ENCODE measurements around the gene ASIC2.

Gene ASIC2

DNA sequence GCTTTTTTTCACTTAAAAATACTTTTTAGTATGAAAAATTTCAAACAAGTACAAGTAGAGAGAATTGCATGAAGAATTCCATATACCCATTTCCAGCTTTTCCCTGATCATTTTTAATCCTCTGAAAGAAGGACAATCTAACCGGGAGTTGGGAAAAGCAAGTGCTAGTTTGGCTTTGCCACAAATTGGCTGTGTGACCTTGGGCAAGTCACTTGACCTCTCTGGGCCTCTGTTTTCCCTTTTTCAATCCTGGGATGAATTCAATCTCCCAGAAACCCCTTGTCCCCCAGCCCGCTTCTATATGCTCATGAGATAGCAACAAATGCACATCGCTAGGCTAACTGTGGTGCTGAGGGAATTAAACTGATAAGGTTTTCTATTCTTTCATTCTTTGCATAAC lies 49.4 kb downstream of the ASIC2 start:
- DNase-seq (ENCODE audit: low read depth in 2 of 2) = no peak

DNA sequence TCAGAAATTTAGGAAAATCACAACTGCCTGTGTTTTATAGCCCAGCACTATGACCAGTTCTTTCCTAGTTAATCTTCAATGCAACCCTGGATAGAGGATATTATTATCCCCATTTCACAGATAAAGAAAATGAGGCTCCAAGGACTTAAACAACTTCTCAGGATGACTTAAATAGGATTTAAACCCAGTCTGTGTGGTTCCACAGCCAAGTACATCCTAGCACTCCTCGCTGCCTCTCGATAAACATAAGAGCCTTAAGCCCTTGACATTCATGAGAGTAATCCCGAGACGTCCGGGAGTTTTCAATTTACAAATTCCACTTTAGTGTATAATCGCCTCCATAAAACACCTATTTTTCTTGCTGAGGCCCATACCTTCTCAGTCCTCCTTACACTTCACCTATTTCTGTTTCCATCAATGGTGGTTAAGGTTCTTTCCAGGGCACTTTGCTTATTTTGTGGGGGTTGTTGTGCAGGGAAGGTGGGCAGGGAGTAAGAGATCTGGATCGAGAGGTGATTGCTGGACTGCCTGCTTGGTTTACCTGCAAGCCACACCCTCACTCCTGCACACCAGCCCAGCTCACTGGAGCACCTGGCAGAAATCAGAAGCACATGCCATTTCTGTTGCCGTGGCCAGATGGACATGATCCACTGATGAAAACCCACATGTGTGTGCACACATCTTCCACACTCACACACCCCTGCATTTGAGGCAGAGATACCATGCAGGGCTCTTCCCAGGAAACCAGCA lies 50.5 kb downstream of the ASIC2 start:
- DNase-seq (ENCODE audit: low read depth in 2 of 2) = no peak

DNA sequence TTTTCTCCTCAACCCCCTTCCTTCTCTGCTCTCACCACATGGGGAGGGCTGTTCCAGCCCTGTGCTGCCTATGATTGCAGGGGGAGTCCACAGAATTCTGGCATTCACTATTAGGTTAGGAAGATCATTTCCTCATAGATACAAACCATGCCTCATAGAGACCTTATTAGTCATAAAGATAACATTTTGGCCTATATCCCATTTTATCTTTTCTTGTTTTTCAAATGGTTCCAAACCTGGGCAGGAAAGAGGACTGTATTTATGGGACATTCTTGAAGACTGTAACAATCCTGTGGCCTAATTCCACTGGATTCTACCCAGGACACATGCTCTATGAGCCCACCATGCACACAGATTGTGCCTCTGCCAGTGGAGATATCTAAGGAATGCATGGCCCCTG lies 51.7 kb downstream of the ASIC2 start:
- no peak for DNase-seq (ENCODE audit: low read depth in 2 of 2)

DNA sequence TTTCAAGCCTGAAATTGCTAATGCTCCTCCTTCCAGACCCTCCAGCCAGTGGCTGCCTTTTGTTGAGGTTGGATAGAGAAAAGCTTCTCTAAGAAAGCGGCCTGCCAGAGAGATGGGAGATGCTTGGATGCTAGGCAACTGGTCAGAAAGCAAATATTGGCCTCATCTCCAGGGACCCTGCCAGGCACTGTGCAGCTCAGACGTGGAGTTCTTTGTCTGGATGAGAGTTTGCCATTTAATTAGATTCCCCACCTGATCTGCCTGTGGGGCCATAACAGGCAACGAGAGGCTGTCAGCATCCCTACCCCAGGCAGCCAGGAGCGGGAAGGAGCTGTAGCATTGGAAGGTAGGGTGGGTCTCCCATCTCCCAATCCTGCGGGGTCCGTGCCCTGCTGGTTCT lies 52.7 kb downstream of the ASIC2 start:
- no peak for DNase-seq (ENCODE audit: low read depth in 2 of 2)

DNA sequence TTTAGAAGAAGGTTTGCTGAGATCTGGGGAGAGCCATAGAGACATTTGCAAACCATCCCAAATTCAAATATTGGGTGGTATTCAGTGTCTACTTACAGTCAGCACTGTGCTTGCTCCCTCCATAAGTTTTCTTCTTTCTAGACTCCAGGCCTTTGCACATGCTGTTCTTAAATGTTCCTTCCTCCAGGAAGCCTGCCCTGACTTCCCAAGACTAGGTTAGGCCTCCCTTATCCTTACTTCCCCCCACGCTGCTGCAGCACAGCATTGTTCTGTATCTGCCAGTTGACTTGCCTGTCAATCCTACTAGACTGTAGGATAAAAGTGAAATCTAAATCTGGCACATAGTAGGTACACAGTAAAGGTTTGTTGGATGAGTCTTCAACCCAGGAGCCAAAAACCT lies 53.4 kb downstream of the ASIC2 start:
- no peak for DNase-seq (ENCODE audit: low read depth in 2 of 2)

DNA sequence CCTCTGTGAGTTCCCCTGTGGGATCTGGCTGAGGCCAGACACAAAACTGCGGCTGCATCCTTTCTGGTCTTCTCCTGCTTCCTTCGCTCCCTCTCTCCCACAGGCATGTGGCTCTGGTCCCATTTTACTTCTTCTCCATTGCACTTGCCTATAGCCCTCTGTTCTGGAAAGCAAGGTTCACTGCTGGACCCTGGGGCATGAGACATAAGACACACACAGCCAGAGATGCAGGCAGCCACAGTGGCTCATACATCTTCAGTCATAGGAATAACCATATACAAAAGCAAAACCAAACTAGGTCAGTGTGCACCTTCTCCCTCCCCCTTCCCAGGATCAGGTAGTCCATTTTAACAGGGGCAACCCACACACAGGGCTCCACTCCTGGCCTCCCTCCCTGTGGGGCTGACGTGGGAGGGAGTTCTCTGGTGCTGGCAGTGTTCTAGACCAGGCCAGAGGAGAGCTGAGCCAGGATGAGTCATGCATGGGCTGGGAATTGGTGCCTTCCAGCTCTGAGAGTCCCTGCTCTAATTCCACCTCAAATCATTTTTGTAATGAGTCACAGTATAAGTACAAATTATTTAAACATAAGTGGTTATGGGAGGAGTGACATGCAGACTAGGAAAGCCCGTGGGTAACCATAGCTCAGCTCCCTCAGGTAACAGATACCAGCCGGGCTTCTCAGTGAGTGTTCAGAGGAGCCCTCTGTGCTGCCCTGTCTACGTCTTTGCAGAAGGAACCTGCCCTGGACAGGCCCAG lies 58.0 kb downstream of the ASIC2 start:
- DNase-seq (ENCODE audit: low read depth in 2 of 2) = no peak

DNA sequence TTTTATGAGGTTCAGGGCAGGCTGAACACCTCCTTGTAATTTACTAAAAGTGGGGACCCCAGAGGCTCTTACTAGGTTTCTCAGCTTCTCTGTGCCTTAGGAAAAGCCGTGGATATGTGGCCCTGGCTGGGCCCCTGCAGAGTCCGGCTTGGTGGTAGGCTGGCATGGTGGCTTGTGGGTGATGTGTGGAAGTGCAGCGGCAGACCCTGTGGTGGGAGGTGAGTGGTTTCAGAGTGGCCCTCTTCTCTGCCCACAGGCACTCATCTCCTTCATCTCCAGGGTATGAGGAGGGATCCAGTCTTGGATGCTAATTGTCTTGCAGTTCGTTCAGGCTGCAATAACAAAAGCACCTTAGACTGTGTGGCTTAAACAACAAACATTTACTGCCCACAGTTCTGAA lies 58.9 kb downstream of the ASIC2 start:
- DNase-seq (ENCODE audit: low read depth in 2 of 2) = no peak

- no peak for DNase-seq (ENCODE audit: low read depth in 2 of 2)
Observed at GRCh38 chr17:33233811-33234177, 59.3 kb downstream of the ASIC2 start.

DNA sequence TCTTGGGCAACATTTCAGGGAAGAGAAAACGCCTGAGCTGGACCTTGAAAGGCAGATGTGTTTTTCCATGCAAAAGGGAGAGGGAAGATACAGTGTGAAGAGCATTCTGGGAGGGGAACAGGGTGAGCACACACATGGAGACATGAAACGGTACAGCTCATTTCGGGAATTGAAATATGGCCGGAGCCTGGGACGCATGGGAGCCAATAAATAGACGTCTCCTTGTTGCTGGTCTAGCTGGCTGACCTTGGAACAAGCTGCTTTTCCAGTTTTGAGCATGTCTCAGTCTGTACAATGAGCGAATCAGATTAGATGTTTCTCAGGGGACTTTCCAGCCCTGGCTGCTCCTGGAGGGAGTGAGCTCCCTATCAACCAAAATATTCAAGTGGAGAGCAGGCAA lies 63.6 kb downstream of the ASIC2 start:
- no peak for DNase-seq (ENCODE audit: low read depth in 2 of 2)

DNA sequence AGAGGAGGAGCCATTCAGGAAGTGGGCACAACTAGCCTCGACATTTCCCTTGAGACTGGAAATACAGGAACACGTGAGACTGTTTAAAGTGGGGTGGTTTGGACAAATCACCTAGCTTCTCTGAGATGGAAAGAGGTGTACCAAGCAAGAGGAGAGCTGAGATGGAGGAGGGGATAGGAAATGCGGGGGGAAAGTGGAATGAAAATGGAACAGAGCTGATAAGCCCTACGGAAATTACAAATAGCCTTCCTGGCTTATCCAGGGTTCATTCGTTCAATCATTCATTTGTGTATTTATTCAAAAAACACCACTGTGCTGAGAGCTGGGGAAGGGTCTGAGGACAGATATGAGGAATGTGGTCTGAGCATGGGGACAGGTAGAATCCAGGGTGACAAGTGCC lies 64.1 kb downstream of the ASIC2 start:
- DNase-seq (ENCODE audit: low read depth in 2 of 2) = no peak

DNA sequence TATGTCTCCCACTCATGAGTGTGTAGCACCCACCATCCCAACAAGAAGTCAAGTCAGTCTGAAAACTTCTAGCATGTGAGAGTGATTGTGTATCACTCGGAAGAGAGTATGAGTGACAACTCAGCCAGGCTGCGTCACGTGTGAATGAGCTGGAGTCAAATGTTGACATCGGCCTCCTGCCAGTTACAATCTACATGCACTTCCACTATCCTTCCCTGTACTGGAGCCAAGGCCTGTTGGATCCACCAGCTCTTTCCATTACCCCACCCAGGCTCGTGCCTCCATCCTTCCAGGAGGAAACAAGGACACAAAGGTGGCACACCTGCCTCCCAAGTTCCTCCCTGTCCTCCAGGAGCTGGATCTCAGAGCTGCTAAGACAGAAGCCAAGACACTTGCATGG lies 64.5 kb downstream of the ASIC2 start:
- no peak for DNase-seq (ENCODE audit: low read depth in 2 of 2)

DNA sequence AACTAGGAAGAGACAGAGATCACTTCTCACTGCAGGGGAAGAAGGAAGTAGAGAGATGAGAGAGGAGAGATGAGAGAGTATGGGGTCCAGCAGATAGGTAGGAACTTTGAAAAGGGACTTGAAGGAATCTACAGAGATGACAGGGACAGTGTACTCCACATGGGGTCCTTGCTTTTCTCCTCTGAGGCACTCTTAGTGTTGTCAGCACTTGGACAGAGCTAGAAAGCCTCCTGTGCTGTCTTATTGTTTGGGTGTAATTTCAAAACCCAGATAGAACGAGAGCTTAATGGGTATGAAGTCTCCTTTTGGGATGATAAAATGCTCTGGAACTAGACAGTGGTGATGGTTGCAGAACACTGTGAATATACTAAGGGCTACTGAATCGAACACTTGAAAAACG lies 65.2 kb downstream of the ASIC2 start:
- no peak for DNase-seq (ENCODE audit: low read depth in 2 of 2)

DNA sequence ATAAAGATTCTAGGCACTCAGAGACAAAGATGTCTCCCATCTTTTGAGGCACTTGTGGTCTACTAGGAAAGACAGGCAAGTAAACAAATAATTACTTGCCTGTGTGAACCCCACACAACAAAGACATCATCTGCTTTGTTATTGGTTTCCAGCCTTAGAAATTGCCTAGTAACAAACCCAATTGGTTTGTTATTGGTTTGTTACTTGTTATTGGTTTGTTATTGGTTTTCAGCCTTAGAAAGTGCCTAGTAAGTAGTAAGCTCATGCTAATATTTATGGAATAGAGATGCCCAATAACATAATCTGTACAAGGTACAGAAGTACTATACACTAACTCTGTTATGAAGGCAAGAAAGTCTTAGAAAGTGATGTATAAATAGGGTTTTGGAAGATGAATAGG lies 67.1 kb downstream of the ASIC2 start:
- DNase-seq (ENCODE audit: low read depth in 2 of 2) = no peak

- DNase-seq (ENCODE audit: low read depth in 2 of 2) = no peak
Observed at GRCh38 chr17:33225509-33225908, 67.6 kb downstream of the ASIC2 start.

DNA sequence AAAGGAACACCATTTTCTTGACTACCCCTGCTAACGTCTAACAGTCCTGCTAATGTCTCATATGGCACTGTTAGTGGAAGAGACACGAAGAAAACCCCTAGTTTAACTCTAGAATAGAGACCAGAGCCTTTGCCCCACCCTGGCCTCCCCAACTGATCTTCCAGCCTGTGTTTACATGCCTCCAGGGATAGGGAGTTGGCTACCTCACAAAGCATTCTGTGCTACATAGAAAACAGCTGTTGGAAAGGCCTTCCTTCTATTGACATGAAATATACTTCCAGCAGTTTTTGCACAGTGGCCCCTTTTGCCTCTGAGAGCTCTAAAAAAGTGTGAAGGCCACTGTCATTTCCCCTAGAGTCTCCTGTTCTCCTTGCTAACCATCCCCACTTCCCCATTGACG lies 73.1 kb downstream of the ASIC2 start:
- DNase-seq (ENCODE audit: low read depth in 2 of 2) = no peak

DNA sequence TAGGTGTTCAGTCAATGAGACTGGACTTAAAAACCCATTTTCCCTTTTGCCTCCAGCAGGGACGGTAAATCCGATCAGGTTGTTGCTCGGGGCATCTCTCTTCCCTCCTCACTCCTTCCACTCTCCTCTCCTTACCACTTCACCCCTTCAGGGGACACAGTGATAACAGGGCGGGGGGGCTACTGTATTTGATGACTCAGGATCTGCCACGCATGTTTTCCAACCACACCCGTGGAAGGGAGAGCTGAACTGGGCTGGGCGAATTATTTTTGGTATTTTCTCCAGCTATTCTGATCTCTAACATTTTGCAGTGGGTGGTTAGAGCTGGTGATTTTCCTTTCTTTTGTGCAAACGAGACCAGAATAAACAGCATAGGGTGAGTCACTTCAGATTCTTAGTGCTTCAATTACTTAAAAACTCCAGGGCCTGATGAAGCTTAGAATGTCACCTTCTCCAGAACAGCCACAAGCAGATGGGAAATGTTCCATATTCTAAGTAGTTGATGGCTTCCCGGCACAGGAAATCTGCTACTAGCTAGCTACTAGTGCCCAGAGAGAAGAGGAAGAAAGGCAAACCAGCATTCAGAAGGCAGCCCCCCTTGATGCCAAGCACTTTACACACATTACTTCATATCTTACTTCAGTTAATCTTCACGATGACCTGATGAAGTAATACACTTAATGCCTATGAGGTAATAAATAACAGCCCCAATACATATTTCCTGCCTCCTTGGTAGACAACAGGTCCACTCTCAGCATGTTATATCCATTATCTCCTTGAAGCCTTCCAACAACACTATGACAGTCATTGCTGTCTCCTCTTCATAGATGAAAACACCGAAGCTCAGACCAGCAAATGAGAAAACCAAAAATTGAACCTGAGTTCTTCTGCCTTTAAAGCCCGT lies 74.1 kb downstream of the ASIC2 start:
- DNase-seq (ENCODE audit: low read depth in 2 of 2) = no peak

DNA sequence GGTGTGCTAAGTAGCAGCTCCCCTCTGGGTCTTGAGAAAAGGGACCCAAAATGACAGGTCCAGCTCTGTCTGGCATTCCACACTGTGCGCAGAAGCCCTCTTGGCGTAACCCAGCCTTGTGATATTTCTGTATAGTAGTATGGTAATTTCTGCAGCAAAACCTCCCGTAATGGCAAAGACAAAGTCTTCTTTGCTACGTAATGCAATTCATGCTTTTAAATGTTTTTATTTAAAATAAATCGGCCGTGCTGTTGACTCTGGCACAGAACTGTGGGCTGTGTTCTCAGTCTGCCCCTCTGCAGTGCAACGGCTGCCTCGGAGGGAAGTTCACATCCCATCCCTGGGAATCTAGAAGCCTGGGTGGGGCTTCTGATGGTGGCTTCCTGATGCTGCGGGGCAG lies 75.2 kb downstream of the ASIC2 start:
- DNase-seq (ENCODE audit: low read depth in 2 of 2) = no peak

DNA sequence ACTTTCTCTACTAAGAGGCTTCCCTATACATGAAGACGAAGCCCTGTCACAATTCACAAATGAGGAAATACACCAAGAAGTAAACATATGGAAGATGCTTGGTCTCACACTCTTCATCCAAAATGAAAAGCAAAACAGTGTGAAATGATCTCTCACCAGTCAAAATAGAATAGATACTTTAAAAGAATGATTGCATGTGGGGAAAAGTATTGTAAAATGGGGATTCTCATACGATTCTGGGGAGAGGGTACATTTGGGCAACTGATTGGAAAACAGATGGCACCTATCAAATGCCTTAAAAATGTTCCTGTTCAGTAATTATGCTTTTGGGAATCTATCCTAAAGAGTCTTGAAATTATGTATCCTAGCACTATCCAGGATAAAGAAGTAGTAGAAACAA lies 78.1 kb downstream of the ASIC2 start:
- no peak for DNase-seq (ENCODE audit: low read depth in 2 of 2)

GRCh38 chr17:33210285-33210684 lies 82.8 kb downstream of the ASIC2 start:
- no peak for DNase-seq (ENCODE audit: low read depth in 2 of 2)

GRCh38 chr17:33209671-33210070 lies 83.4 kb downstream of the ASIC2 start:
- no peak for DNase-seq (ENCODE audit: low read depth in 2 of 2)

DNA sequence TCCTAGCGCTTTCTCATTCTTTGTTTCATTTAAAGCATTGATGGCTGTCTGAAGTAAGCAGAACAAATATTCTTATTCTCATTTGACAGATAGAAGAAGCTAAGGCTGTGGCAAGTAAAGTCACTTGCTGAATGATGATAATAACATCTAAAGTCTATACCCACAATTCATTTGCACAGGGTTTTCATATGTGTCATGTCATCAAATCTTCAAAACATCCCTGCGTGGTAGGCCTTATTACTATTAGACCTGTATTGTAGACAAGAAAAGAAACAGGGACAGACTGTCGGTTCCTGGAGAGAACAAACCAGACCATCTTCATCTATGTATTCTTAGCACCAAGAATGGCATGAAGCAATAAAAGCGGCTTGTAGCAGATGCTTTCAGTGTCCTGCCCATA lies 85.9 kb downstream of the ASIC2 start:
- no peak for DNase-seq (ENCODE audit: low read depth in 2 of 2)

DNA sequence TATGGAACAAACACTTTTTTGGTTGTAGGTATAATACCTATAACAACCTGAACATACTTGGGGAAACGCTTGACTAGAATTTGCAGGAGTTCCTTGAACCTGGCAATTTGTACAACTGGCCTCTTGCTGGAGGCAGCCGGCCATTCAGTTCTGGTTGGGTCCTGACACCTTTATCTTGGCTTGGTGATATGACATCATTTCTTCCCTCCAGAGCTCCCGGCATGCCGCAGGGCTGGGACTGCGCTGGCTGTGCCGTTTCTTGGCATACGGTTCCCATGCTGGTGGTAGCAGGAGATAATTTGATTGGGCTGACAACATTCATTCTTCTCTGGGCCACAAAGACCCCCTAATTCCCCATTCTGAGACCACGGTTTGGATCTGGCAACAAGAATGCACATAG lies 87.5 kb downstream of the ASIC2 start:
- DNase-seq (ENCODE audit: low read depth in 2 of 2) = no peak

GRCh38 chr17:33204701-33205100 lies 88.4 kb downstream of the ASIC2 start:
- no peak for DNase-seq (ENCODE audit: low read depth in 2 of 2)

Measured in stimulated activated CD8-positive, alpha-beta memory T cell treated with anti-CD3 and anti-CD28 coated beads, Interleukin-7, amount 100 ng/mL, for 1 hour (primary cell).